ENCODE data around the gene LY6G5C. TPM values are rescaled to one million over a fixed set of nuclear protein-coding genes. Genes with fewer than 3 reads are reported as not detected.

LY6G5C gene
- total and polyA plus RNA-seq, 9 of the 15 experiments (the other 6 are each of a cell fraction or from before 2014, with no cell fraction given): 0.10 to 0.67 (median 0.46) TPM; not detected in 4

DNA sequence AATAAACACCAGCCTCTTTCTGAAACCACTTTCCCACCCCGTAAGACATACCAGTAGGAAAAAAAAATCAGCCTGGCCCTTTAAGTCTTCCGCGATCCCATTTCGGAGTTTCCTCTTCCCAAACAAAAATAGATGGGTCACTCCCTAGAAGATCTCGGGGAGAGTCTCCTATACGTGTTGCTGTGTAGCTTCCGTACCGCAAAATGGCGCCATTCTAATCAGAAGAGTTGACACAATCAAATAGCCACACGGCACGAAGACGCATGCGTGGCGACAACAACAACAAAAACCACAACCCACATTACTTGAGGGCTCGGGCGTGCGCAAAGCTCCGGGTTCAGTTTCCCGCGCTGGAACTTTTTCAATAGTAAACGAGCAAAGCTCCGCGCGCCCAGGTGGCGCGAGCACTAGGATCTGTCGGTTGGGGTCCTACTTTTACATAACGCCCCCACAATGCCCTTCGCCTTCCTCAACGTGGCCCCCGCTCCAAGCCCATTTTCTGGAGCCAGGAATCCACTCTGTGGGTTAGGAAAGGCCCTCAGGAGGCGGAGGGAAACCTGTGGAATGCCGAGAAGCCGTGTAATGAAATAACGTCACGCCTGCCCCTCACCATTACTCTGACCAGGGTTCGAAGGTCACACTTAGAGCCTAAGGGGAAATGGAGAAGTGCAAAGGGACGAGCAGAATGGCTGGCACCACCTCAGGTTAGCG, 15.9 kb downstream of the LY6G5C start, which contains the start of gene GPANK1 (continued):
- TF ChIP-seq THRA (IDR thresholded peaks at IDR 0.05): no peak
- no peak for TF ChIP-seq KHSRP (IDR thresholded peaks at IDR 0.05)
- peak; percentile 37 for TF ChIP-seq POLR2G (IDR thresholded peaks at IDR 0.05; ENCODE audit: low read depth, low read length)
- TF ChIP-seq NFRKB (IDR thresholded peaks at IDR 0.05; ENCODE audit: low read depth): peak; percentile 94
- TF ChIP-seq BRD9 (IDR thresholded peaks at IDR 0.05; ENCODE audit: low read depth, partially characterized antibody): peak; percentile 32
- peak in 1 of 2 experiments; percentile 3; a peak in 1 of 4 replicates for TF ChIP-seq SIX5 (IDR thresholded peaks at IDR 0.05; ENCODE audit: borderline replicate concordance in 1 of 2, insufficient read depth in 1 of 2, low read depth in 1 of 2, low read length in 2 of 2)
- TF ChIP-seq STAG1 (CRISPR knock-in tag; IDR thresholded peaks at IDR 0.05; ENCODE audit: borderline replicate concordance): no peak
- no peak for TF ChIP-seq MCM3 (IDR thresholded peaks at IDR 0.05)
- peak; percentile 85; the same call in 1 of the 2 replicates for TF ChIP-seq ZNF224 (CRISPR knock-in tag; IDR thresholded peaks at IDR 0.05)
- no peak for TF ChIP-seq ZNF436 (CRISPR knock-in tag; IDR thresholded peaks at IDR 0.05)
- TF ChIP-seq TRIM28 (IDR thresholded peaks at IDR 0.05): peak; percentile 46; the same call in 1 of the 2 replicates
- no peak for TF ChIP-seq SAFB2 (IDR thresholded peaks at IDR 0.05; ENCODE audit: borderline replicate concordance, low read depth, low read length, severe bottlenecking)
- peak; percentile 98 for TF ChIP-seq CBFB (CRISPR knock-in tag; IDR thresholded peaks at IDR 0.05)
- no peak for TF ChIP-seq CBX8 (IDR thresholded peaks at IDR 0.05; ENCODE audit: borderline replicate concordance, extremely low read depth, low read depth, low read length, poor library complexity, severe bottlenecking)
- TF ChIP-seq CBFA2T3 (IDR thresholded peaks at IDR 0.05): no peak
- 0 out of 2 replicates have a peak, but pooled peaks have one; percentile 24 for TF ChIP-seq SNIP1 (IDR thresholded peaks at IDR 0.05; ENCODE audit: low read depth)
- no peak; the same call in 1 of the 2 replicates for TF ChIP-seq KDM2B (CRISPR knock-in tag; IDR thresholded peaks at IDR 0.05)
- TF ChIP-seq WHSC1 (IDR thresholded peaks at IDR 0.05; ENCODE audit: low read length): no peak
- peak in 1 of 2 experiments; percentile 79; a peak in 3 of 4 replicates for TF ChIP-seq MAZ (CRISPR knock-in tag; conservative IDR thresholded peaks at IDR 0.05 in 1 of 2, IDR thresholded peaks at IDR 0.05 in 1 of 2)
- no peak for TF ChIP-seq ZNF449 (CRISPR knock-in tag; IDR thresholded peaks at IDR 0.05)
- 0 out of 2 replicates have a peak, but pooled peaks have one; percentile 4 for TF ChIP-seq ZFPM2 (CRISPR knock-in tag; IDR thresholded peaks at IDR 0.05)
- TF ChIP-seq HOXB6 (CRISPR knock-in tag; IDR thresholded peaks at IDR 0.05; ENCODE audit: borderline replicate concordance): no peak
- no peak; the same call in 1 of the 2 replicates for TF ChIP-seq MAFF (IDR thresholded peaks at IDR 0.05; ENCODE audit: low read length)
- no peak for TF ChIP-seq PHB2 (IDR thresholded peaks at IDR 0.05; ENCODE audit: low read depth)
- TF ChIP-seq HMBOX1 (IDR thresholded peaks at IDR 0.05): no peak
- no peak for TF ChIP-seq MCM2 (IDR thresholded peaks at IDR 0.05; ENCODE audit: low read depth)
- no peak for TF ChIP-seq SMAD4 (CRISPR knock-in tag; conservative IDR thresholded peaks at IDR 0.05)
